A549 (cell line): Measurements from ENCODE around the gene SPPL3.

Experiments used
- CTCF ChIP-seq: fragments of >200 bp; sonication (Bioruptor Twin); formaldehyde crosslinking; IDR thresholded peaks from 3 replicates; pipeline ENCODE4 v1.5.1; 2016
- EHMT2 ChIP-seq: fragments of 200-600 bp; sonication (generic); IDR thresholded peaks from 2 replicates; pipeline ENCODE4 v1.6.1; 2016; ENCODE audit warnings: antibody characterized with exemption, low read depth, mild to moderate bottlenecking, moderate library complexity

- TF ChIP-seq EHMT2 (no peak), CTCF (no peak)
Measured at GRCh38 chr12:120733574-120733973, 170.6 kb downstream of the SPPL3 start.
